Measurements from ENCODE around the gene QPCTL.
"Not testable (repeated sequence)": the region's sequence is repeated elsewhere in the genome, so short reads cannot be mapped to it uniquely, and the experiment has no call there.

The QPCTL gene

DNA sequence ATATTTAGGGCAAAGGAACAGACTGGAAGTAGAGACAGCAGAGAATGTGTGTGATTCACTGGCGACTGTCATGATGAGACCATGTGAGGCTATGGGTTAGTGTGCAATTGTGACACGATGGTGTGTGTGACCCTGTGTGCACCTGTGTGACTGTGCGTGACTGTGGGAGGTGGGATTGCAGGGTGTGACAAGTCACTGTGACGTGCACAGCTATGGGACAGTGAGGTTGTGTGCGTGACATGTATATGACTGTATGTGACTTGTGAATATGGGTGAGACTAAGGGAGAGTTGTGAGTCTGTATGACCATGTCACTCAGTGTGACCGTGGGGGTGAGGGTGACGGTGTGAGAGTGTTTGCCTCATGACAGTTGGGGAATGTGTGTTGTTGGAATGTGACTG is 27.9 kb upstream of the QPCTL start:
- Mint-ChIP-seq H3K27me3 (no peaks in the 10 kb centered on the region), H3K4me3 (no peak overlapping the region), H3K36me3 (no peaks in the 10 kb centered on the region), H3K9me3 (ENCODE audit: low read depth) (no peaks in the 10 kb centered on the region), H3K4me1 (ENCODE audit: low read depth) (peaks cover 22% of the 10 kb centered on the region), H3K27ac (peak overlapping the region; percentile 6)

DNA sequence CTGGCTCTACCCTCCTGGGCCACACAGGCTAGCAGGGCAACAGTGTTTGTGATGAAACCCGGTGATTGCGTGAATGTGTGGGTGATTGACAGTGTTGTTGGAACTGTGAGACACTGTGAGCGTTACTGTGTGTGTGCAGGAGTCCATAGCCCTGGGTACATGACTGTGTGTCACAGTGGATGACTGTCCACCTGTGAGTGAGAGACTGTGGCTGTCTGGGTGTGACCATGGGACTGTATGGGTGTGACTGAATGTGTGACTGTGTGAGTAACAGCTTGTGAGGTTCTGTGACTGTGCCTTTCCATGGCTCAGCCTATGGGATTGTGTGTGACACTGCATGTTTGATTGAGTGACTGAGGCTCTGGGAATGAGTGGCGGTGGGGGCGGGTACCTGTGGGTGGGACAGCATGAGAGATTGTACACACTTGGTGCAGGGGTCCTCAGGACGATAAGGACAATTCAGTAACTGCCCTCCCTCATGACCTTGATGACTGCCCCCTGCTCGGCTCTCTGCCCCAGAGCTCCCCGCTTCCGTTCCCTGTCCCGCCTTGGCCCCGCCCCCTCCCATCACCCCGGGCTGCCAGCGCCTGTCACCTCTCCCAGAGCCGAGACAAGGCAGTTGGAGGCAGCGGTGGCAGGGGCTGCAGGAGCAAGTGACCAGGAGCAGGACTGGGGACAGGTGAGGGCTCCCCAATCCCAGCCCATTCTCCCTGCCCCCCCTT is 24.7 kb upstream of the QPCTL start, which contains the start of gene GIPR:
GIPR (plus strand) TSS at position 602 of the 722 bp plus-strand sequence. CDS start 1,300 bp downstream, outside the sequence.
- H3K4me1 Mint-ChIP-seq (ENCODE audit: low read depth) = peaks cover 31% of the 10 kb centered on the region
- H3K27me3 Mint-ChIP-seq = no peaks in the 10 kb centered on the region
- no peaks in the 10 kb centered on the region for H3K36me3 Mint-ChIP-seq
- peak within 1 kb of the TSS; percentile 92 for H3K4me3 Mint-ChIP-seq
- H3K9me3 Mint-ChIP-seq (ENCODE audit: low read depth) = no peaks in the 10 kb centered on the region
- peak within 1 kb of the TSS; percentile 69 for H3K27ac Mint-ChIP-seq

DNA sequence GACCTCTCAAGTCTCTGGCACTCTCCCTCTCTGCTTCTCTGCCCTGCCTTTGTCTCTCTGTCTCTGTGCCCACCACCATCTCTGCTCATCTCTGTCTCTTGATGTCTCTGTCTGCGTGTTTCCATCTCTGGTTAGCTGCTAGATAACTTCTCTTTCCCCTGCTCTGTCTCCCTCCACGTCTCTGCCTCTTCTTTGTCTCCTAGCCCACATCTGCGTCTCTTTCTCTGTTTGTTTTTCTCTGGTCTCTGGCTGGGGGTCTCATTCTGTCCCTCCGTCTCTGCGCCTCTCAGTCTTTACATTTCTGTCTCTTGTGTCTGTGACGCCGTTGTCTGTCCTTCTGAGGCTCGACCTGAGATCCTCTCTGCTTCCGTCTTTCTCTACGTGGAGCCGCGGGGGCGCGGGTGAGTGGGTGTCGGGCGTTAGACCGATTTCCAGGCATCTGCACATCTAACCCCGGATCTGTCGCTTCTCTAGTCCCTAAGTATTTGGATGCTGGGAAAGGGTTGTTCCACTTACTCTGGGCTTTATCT is 24.1 kb upstream of the QPCTL start:
- H3K27ac Mint-ChIP-seq = peak overlapping the region; percentile 69
- H3K4me1 Mint-ChIP-seq (ENCODE audit: low read depth) = peaks cover 31% of the 10 kb centered on the region
- no peaks in the 10 kb centered on the region for H3K36me3 Mint-ChIP-seq
- peak overlapping the region; percentile 92 for H3K4me3 Mint-ChIP-seq
- H3K9me3 Mint-ChIP-seq (ENCODE audit: low read depth) = no peaks in the 10 kb centered on the region
- no peaks in the 10 kb centered on the region for H3K27me3 Mint-ChIP-seq

DNA sequence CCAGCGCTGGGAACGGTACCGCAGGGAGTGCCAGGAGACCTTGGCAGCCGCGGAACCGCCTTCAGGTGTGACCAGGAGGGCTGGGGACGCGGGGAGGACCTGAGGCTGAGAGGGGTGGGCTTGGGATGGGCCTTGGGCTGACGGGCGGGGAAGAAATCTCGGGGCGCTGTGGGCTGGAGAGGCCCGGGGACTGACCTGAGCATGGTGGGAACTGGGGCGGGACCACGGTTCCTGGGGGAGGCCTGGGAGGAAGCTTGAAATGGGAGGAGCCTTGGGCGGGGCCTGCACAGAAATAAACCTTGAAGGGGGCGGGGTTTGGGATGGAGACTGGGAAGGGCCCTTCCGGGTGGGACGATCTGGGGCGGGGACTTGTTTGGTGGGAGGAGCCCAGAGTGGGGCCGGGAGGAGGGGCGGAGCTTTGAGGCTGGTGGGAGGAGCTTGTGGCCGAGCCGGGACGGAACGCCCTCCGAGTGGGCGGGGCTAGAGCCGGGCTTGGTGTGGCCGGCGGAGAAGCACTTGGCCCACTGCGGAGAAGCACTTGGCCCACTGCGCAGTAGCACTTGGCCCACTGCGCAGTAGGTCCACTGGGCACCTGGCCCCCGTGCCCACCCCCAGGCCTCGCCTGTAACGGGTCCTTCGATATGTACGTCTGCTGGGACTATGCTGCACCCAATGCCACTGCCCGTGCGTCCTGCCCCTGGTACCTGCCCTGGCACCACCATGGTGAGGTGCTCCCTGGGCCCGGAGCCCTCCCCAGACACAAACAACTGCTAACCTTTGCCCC is 21.6 kb upstream of the QPCTL start:
- Mint-ChIP-seq H3K27ac (no peak overlapping the region), H3K4me3 (peak overlapping the region; percentile 58), H3K27me3 (no peaks in the 10 kb centered on the region), H3K9me3 (ENCODE audit: low read depth) (no peaks in the 10 kb centered on the region), H3K36me3 (no peaks in the 10 kb centered on the region), H3K4me1 (ENCODE audit: low read depth) (peaks cover 28% of the 10 kb centered on the region)

DNA sequence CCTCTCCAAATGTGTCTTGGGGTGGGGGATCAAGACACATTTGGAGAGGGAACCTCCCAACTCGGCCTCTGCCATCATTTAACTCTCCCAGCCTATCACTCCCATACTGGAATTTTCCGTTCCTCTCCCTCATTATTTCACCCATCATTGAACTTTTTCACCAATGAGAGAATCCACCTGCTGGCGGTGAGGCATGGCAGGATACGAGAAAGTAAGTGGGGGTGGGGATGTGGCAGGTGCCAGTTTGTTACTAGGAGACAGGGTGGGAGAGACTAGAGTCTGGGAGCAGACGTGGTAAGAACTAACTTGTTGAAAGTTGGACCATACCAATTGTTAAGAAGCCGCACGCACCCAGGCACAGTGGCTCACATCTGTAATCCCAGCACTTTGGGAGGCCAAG is 17.5 kb upstream of the QPCTL start:
- Mint-ChIP-seq H3K27me3 (no peaks in the 10 kb centered on the region), H3K4me1 (ENCODE audit: low read depth) (peaks cover 19% of the 10 kb centered on the region), H3K36me3 (no peaks in the 10 kb centered on the region), H3K27ac (no peak overlapping the region), H3K4me3 (no peak overlapping the region), H3K9me3 (ENCODE audit: low read depth) (no peaks in the 10 kb centered on the region)

DNA sequence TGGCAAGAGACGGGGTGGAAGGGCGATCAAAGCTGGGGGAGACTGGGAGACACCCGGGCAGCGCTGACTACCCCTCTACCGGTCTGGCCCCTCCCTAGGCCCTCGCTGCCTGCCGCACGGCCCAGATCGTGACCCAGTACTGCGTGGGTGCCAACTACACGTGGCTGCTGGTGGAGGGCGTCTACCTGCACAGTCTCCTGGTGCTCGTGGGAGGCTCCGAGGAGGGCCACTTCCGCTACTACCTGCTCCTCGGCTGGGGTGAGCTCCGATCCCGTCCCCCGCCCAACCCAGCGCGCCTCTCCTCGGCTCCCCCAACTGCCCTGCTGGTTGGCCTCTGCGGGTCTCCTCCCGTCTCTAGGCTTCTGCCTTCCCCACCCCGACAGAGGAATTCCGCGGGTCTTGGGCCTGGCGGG is 15.6 kb upstream of the QPCTL start:
- H3K4me3 Mint-ChIP-seq = peak overlapping the region; percentile 78
- peaks cover 15% of the 10 kb centered on the region for H3K4me1 Mint-ChIP-seq (ENCODE audit: low read depth)
- no peaks in the 10 kb centered on the region for H3K27me3 Mint-ChIP-seq
- no peaks in the 10 kb centered on the region for H3K9me3 Mint-ChIP-seq (ENCODE audit: low read depth)
- no peak overlapping the region for H3K27ac Mint-ChIP-seq
- H3K36me3 Mint-ChIP-seq = no peaks in the 10 kb centered on the region

DNA sequence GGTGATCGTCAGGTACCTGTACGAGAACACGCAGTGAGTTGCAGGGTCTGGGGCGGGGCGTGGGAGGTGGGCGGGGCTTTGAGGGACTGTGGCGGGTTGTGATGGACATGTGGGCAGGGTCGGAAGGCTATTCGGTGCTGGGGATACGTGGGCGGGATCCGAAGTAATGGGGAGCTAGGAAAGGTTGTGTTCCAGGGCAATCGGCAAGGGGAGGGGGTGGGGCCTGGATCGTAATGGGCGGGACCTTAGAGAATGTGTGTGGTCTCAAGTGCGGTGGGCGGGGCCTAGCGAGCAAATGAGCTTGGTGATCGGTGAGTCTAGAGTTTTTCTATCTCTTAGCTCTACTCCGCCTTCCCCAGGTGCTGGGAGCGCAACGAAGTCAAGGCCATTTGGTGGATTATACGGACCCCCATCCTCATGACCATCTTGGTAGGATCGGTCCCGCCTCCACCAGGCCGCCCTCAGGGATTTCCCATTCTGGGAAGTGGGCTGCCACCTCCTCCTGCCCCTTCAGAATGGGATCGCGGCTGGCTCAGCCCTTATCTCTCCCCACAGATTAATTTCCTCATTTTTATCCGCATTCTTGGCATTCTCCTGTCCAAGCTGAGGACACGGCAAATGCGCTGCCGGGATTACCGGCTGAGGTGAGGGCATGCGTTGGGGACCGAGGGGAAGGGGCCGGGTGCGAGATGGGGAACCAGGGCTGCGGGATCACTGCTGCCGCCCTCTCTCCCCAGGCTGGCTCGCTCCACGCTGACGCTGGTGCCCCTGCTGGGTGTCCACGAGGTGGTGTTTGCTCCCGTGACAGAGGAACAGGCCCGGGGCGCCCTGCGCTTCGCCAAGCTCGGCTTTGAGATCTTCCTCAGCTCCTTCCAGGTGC is 14.9 kb upstream of the QPCTL start:
- H3K4me1 Mint-ChIP-seq (ENCODE audit: low read depth) = peaks cover 17% of the 10 kb centered on the region

DNA sequence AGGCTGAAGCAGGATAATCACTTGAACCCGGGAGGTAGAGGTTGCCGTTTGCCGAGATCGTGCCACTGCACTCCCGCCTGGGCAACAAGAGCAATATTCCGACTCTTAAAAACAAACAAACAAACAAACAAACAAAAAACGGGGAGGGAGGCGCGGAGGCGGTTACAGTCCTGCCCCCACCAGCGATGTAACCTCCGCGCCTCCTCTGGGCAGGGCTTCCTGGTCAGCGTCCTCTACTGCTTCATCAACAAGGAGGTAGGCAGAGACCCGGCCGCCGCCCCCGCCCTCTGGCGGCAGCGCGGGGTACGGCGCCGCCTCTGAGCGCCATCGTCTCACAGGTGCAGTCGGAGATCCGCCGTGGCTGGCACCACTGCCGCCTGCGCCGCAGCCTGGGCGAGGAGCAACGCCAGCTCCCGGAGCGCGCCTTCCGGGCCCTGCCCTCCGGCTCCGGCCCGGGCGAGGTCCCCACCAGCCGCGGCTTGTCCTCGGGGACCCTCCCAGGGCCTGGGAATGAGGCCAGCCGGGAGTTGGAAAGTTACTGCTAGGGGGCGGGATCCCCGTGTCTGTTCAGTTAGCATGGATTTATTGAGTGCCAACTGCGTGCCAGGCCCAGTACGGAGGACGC is 11.0 kb upstream of the QPCTL start:
- Mint-ChIP-seq H3K27ac (no peak overlapping the region), H3K4me1 (ENCODE audit: low read depth) (peaks cover 18% of the 10 kb centered on the region), H3K4me3 (peak overlapping the region; percentile 83), H3K9me3 (ENCODE audit: low read depth) (no peaks in the 10 kb centered on the region), H3K27me3 (no peaks in the 10 kb centered on the region), H3K36me3 (no peaks in the 10 kb centered on the region)

More for the DNA sequence above, 14.9 kb upstream of the QPCTL start:
- Mint-ChIP-seq H3K27ac (peak overlapping the region; percentile 7), H3K27me3 (no peaks in the 10 kb centered on the region), H3K36me3 (no peaks in the 10 kb centered on the region), H3K4me3 (peak overlapping the region; percentile 85), H3K9me3 (ENCODE audit: low read depth) (no peaks in the 10 kb centered on the region)

DNA sequence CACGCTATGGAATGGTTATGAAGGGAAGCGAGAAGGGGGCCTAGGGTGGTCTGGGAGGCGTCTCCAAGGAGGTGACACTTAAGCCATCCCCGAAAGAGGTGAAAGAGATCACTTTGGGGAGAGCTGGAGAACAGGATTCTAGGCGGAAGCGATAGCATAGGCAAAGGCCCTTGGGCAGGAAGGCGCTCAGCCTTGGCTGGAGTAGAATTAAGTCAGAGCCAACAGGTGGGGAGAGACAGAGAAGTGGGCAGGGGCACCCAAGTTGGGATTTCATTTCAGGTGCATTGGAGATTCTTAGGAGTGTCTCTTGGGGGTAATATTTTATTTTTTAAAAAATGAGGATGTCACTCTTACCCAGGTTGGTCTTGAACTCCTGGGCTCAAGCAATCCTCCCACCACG is 10.3 kb upstream of the QPCTL start:
- Mint-ChIP-seq H3K9me3 (ENCODE audit: low read depth) (no peaks in the 10 kb centered on the region), H3K27ac (no peak overlapping the region), H3K4me1 (ENCODE audit: low read depth) (peaks cover 16% of the 10 kb centered on the region), H3K27me3 (no peaks in the 10 kb centered on the region), H3K36me3 (no peaks in the 10 kb centered on the region), H3K4me3 (peak overlapping the region; percentile 14)

DNA sequence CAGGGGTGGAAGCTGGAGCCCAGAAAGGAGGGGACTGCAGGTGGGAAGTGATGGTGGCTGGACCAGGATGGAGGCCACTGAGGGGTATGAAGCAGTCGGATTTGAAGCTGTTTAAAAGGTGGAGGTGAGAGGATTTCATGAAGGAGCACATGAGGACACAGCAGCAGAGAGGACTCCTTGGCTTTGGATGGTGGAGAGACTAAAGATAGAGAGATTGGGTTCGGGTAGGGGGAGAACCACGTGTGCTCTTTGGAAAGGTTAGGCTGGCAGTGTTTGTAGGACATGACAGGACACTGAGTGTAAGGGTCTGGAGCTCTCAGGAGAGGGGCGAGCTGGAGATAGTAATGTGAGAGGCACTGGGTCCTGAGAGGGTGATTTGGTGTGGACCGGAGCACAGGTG is 9.6 kb upstream of the QPCTL start:
- H3K9me3 Mint-ChIP-seq (ENCODE audit: low read depth) = no peaks in the 10 kb centered on the region
- no peaks in the 10 kb centered on the region for H3K36me3 Mint-ChIP-seq
- no peaks in the 10 kb centered on the region for H3K27me3 Mint-ChIP-seq
- H3K27ac Mint-ChIP-seq = no peak overlapping the region
- peaks cover 10% of the 10 kb centered on the region for H3K4me1 Mint-ChIP-seq (ENCODE audit: low read depth)
- H3K4me3 Mint-ChIP-seq = no peak overlapping the region

DNA sequence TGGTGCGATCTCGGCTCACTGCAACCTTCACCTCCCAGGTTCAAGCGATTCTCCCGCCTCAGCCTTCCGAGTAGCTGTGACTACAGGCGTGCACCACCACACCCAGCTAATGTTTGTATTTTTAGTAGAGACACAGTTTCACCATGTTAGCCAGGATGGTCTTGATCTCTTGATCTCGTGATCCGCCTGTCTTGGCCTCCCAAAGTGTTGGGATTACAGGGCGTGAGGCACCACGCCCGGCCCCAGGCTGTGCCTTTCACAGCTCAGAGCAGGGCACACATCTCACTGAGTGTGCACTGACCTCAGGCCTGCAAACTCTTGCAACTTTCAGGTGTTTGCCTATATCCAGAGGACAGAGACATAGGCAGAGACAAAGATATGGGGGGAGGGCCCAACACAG is 7.4 kb upstream of the QPCTL start:
- H3K9me3 Mint-ChIP-seq (ENCODE audit: low read depth); H3K36me3 Mint-ChIP-seq; H3K27ac Mint-ChIP-seq; H3K27me3 Mint-ChIP-seq; H3K4me3 Mint-ChIP-seq: not testable (repeated sequence)
- H3K4me1 Mint-ChIP-seq (ENCODE audit: low read depth) = peaks cover 13% of the 10 kb centered on the region

DNA sequence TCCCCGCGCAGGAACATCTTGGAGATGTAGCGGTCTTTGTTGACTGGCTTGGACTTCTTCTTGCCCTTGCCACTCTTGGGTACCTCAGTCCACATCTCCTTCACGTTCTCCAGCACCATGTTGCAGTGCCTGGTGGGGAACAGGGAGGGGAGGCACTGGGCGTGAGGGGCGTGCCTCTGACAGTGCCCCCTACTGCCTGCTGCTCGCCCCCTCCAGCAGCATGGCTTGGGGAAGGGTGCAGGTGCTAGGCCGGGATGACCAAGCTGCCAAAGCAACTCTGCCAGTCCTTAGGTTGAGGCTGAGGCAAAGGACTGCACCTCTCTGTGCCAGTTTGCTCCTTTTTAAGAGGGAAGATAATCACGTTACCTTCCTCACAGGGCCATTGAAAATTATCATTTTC is 4.9 kb upstream of the QPCTL start:
- Mint-ChIP-seq H3K4me3 (no peak overlapping the region), H3K36me3 (peaks cover 5% of the 10 kb centered on the region), H3K27ac (no peak overlapping the region), H3K4me1 (ENCODE audit: low read depth) (peaks cover 16% of the 10 kb centered on the region), H3K9me3 (ENCODE audit: low read depth) (no peaks in the 10 kb centered on the region), H3K27me3 (no peaks in the 10 kb centered on the region)

DNA sequence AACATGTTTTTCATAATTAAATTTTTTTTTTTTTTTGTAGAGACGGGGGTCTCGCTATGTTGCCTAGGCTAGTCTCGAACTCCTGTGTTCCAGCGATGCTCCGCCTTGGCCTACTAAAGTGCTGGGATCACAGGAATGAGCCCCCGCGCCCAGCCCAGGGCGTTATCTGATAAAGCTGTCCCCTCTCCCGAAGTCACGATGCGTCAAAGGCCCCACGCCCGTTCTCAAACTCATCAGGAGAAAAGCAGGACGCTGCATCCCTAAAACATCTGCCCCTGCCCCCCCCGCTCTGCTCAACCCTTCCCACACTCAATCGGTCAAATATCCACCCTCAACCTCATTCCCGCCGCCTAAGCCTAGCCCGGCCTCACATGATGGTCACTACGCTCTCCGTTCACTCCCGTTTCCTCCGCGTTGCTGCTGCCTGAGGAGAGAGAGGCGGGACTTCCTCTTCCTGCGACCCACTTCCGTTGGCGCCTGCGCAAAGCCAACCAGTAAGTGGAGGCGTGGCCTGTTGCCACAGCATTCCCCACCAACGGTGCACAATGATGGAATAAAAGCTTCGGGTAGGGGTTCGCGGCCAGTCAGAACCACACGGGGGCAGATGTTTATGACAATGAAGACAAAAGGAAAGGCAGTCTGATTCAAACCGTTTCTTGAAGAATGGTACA is 815 bp upstream of the QPCTL start, which contains the start of gene SNRPD2:
SNRPD2 (minus strand) TSS at position 438 of the 671 bp plus-strand sequence; CDS start at position 373, 65 bp downstream.
- Mint-ChIP-seq H3K4me3 (peak within 1 kb of the TSS; percentile 98), H3K27me3 (no peaks in the 10 kb centered on the region), H3K36me3 (peaks cover 5% of the 10 kb centered on the region), H3K4me1 (ENCODE audit: low read depth) (peaks cover 19% of the 10 kb centered on the region), H3K27ac (peak within 1 kb of the TSS; percentile 99), H3K9me3 (ENCODE audit: low read depth) (no peaks in the 10 kb centered on the region)

Data from activated naive CD8-positive, alpha-beta T cell (primary cell).